NCI-H1694 (cell line): Measurements from ENCODE around the gene POLR1A.
A peak's percentile ranks its signal among the peaks of the same experiment; 100 is the strongest.

Source experiments
- DNase-seq: peaks from one replicate; lab custom pipeline; 2025; lab: John Stamatoyannopoulos, UW

Gene POLR1A

GRCh38 chr2:86097114-86097896, 8.4 kb downstream of the POLR1A start:
- no peak for DNase-seq

- DNase-seq = no peak
Measured at GRCh38 chr2:86094229-86094628, 11.5 kb downstream of the POLR1A start.

- DNase-seq = no peak
Measured at GRCh38 chr2:86087936-86088850, 17.5 kb downstream of the POLR1A start.

- no peak for DNase-seq
Measured at GRCh38 chr2:86082756-86083155, 22.9 kb downstream of the POLR1A start.

- no peak for DNase-seq
Measured at GRCh38 chr2:86081724-86082123, 24.0 kb downstream of the POLR1A start.

GRCh38 chr2:86079981-86080911, 25.4 kb downstream of the POLR1A start:
- DNase-seq = peak; percentile 76

- peak; percentile 73 for DNase-seq
Measured at GRCh38 chr2:86078774-86079545, 26.7 kb downstream of the POLR1A start.

- no peak for DNase-seq
Measured at GRCh38 chr2:86075886-86076285, 29.8 kb downstream of the POLR1A start.

GRCh38 chr2:86074811-86075210, 30.9 kb downstream of the POLR1A start:
- DNase-seq = no peak

- no peak for DNase-seq
Measured at GRCh38 chr2:86074256-86074655, 31.4 kb downstream of the POLR1A start.

GRCh38 chr2:86073225-86073624, 32.5 kb downstream of the POLR1A start:
- DNase-seq = no peak

GRCh38 chr2:86072271-86072858, 33.3 kb downstream of the POLR1A start:
- no peak for DNase-seq

GRCh38 chr2:86070868-86071267, 34.8 kb downstream of the POLR1A start:
- DNase-seq = no peak

GRCh38 chr2:86069783-86070339, 35.8 kb downstream of the POLR1A start:
- no peak for DNase-seq

GRCh38 chr2:86069091-86069685, 36.5 kb downstream of the POLR1A start:
- DNase-seq = no peak

GRCh38 chr2:86068648-86069047, 37.0 kb downstream of the POLR1A start:
- no peak for DNase-seq

GRCh38 chr2:86068136-86068588, 37.5 kb downstream of the POLR1A start:
- DNase-seq = no peak

- DNase-seq = no peak
Measured at GRCh38 chr2:86066915-86067314, 38.8 kb downstream of the POLR1A start.

GRCh38 chr2:86066007-86066578, 39.6 kb downstream of the POLR1A start:
- DNase-seq = no peak

- DNase-seq = no peak
Measured at GRCh38 chr2:86065512-86065911, 40.2 kb downstream of the POLR1A start.
